ENCODE results near the gene CASR.

The CASR gene

GRCh38 chr3:122269045-122269444, 85.6 kb downstream of the CASR start:
- H2AFZ ChIP-seq (ENCODE audit: low read depth): no peak overlapping the region
- no peaks in the 10 kb centered on the region for H3K27me3 ChIP-seq (ENCODE audit: insufficient read depth, low read depth)
- peaks cover 44% of the 10 kb centered on the region for H3K4me1 ChIP-seq (ENCODE audit: low read depth, poor library complexity, severe bottlenecking)
- no peak for TF ChIP-seq CTCF (conservative IDR thresholded peaks at IDR 0.05; ENCODE audit: low read depth, low read length)
- peak overlapping the region; percentile 19 for H3K4me2 ChIP-seq
- no peak overlapping the region for H3K9ac ChIP-seq
- no peak overlapping the region for H3K27ac ChIP-seq
- no peak overlapping the region for H3K4me3 ChIP-seq (IDR thresholded peaks at IDR 0.05; ENCODE audit: insufficient read depth, low read depth, low read length)
- no peaks in the 10 kb centered on the region for H3K79me2 ChIP-seq (ENCODE audit: insufficient read depth, low read depth)
- H4K20me1 ChIP-seq (ENCODE audit: insufficient read depth): no peaks in the 10 kb centered on the region
- no peaks in the 10 kb centered on the region for H3K36me3 ChIP-seq (ENCODE audit: insufficient read depth)

GRCh38 chr3:122271246-122271898, 87.9 kb downstream of the CASR start:
- no peak overlapping the region for H2AFZ ChIP-seq (ENCODE audit: low read depth)
- no peak overlapping the region for H3K9ac ChIP-seq
- no peak overlapping the region for H3K27ac ChIP-seq
- no peaks in the 10 kb centered on the region for H4K20me1 ChIP-seq (ENCODE audit: insufficient read depth)
- H3K4me1 ChIP-seq (ENCODE audit: low read depth, poor library complexity, severe bottlenecking): peaks cover 44% of the 10 kb centered on the region
- H3K4me2 ChIP-seq: no peak overlapping the region
- no peaks in the 10 kb centered on the region for H3K27me3 ChIP-seq (ENCODE audit: insufficient read depth, low read depth)
- TF ChIP-seq CTCF (conservative IDR thresholded peaks at IDR 0.05; ENCODE audit: low read depth, low read length): no peak
- H3K4me3 ChIP-seq (IDR thresholded peaks at IDR 0.05; ENCODE audit: insufficient read depth, low read depth, low read length): no peak overlapping the region
- no peaks in the 10 kb centered on the region for H3K36me3 ChIP-seq (ENCODE audit: insufficient read depth)
- no peaks in the 10 kb centered on the region for H3K79me2 ChIP-seq (ENCODE audit: insufficient read depth, low read depth)

DNA sequence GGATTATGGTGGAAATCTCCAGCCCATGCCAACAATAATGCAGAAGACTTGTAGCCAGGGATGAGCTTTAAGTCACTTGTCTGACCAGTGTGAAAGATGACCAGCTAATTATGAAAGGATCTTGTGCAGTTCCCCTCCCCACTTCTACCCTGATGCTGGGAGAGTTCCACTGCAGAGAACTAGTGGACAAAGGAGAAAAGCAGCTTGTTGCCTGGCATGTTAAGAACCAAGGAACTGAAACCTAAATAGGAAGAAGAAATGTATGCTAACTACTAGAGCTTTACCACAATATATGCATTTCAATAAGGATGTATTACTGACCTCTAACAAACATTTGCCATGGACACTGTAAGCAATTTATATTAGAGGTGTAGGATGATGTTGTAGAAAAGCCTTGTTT, 89.4 kb downstream of the CASR start:
- no peak overlapping the region for H2AFZ ChIP-seq (ENCODE audit: low read depth)

DNA sequence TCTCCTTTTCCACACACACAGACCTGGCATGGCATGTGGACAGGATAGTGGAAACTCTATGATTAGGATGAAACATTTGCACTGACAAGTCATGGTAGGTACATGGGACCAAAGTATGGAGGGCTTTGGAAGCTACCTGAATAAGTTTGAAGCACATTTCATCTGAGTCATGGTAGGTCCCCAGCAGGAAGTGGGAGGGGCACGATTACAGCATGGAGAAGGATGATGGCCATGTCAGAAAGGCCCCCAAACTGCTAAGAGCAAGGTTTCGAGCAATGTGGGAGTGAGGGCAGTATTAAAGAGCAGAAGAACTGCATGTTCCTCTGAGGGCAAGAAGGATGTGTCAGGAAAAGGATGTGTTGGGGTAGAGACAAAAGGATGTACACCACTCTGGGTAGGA, 90.0 kb downstream of the CASR start:
- Histone ChIP-seq H3K27me3 (ENCODE audit: insufficient read depth, low read depth) (no peaks in the 10 kb centered on the region), H3K4me3 (IDR thresholded peaks at IDR 0.05; ENCODE audit: insufficient read depth, low read depth, low read length) (no peak overlapping the region), H2AFZ (ENCODE audit: low read depth) (no peak overlapping the region), H4K20me1 (ENCODE audit: insufficient read depth) (no peaks in the 10 kb centered on the region), H3K79me2 (ENCODE audit: insufficient read depth, low read depth) (no peaks in the 10 kb centered on the region), H3K36me3 (ENCODE audit: insufficient read depth) (no peaks in the 10 kb centered on the region), H3K27ac (no peak overlapping the region), H3K4me2 (no peak overlapping the region), H3K4me1 (ENCODE audit: low read depth, poor library complexity, severe bottlenecking) (peaks cover 32% of the 10 kb centered on the region), H3K9ac (no peak overlapping the region)
- no peak for TF ChIP-seq CTCF (conservative IDR thresholded peaks at IDR 0.05; ENCODE audit: low read depth, low read length)

More for the DNA sequence above, 89.4 kb downstream of the CASR start:
- no peak overlapping the region for H3K27ac ChIP-seq
- H3K27me3 ChIP-seq (ENCODE audit: insufficient read depth, low read depth): no peaks in the 10 kb centered on the region
- H3K36me3 ChIP-seq (ENCODE audit: insufficient read depth): no peaks in the 10 kb centered on the region
- no peaks in the 10 kb centered on the region for H3K79me2 ChIP-seq (ENCODE audit: insufficient read depth, low read depth)
- no peak overlapping the region for H3K4me2 ChIP-seq
- peaks cover 38% of the 10 kb centered on the region for H3K4me1 ChIP-seq (ENCODE audit: low read depth, poor library complexity, severe bottlenecking)
- H3K9ac ChIP-seq: no peak overlapping the region
- H4K20me1 ChIP-seq (ENCODE audit: insufficient read depth): no peaks in the 10 kb centered on the region
- no peak for TF ChIP-seq CTCF (conservative IDR thresholded peaks at IDR 0.05; ENCODE audit: low read depth, low read length)
- H3K4me3 ChIP-seq (IDR thresholded peaks at IDR 0.05; ENCODE audit: insufficient read depth, low read depth, low read length): no peak overlapping the region

Data from KMS-11 (cell line).